Loucy (cell line): ENCODE results near the gene COL5A3.

Experiments
- H2AFZ ChIP-seq: fragments of 200-600 bp; sonication (generic); 2 replicates; pipeline ENCODE4 v1.6.0; 2016; ENCODE audit warnings: antibody characterized with exemption, mild to moderate bottlenecking, low read length, moderate library complexity
- H3F3A ChIP-seq: fragments of 200-600 bp; 2 replicates; pipeline ENCODE4 v1.6.0; 2016; ENCODE audit warnings: antibody characterized with exemption, low read depth, mild to moderate bottlenecking
- H3K27me3 ChIP-seq: fragments of 200-600 bp; sonication (generic); 2 replicates; pipeline ENCODE4 v1.6.1; 2014; ENCODE audit warnings: low read length, mild to moderate bottlenecking; ENCODE audit not compliant: insufficient read depth, poor library complexity, severe bottlenecking
- H3K36me3 ChIP-seq: fragments of 200-600 bp; sonication (generic); 2 replicates; pipeline ENCODE4 v1.6.1; 2016; ENCODE audit warnings: low read length; ENCODE audit not compliant: insufficient read depth
- H3K4me1 ChIP-seq: fragments of 200-600 bp; sonication (generic); 2 replicates; pipeline ENCODE4 v1.5.1; 2014; ENCODE audit warnings: low read length, mild to moderate bottlenecking; ENCODE audit not compliant: insufficient read depth, poor library complexity, severe bottlenecking
- H3K4me2 ChIP-seq: fragments of 200-600 bp; sonication (generic); 2 replicates; pipeline ENCODE4 v1.6.0; 2014; ENCODE audit warnings: antibody characterized with exemption, low read length, low read depth, mild to moderate bottlenecking; ENCODE audit not compliant: poor library complexity, severe bottlenecking
- H3K4me3 ChIP-seq: fragments of 200-600 bp; sonication (generic); 2 replicates; pipeline ENCODE4 v1.5.1; 2014; ENCODE audit warnings: low read length, mild to moderate bottlenecking, mixed read lengths; ENCODE audit not compliant: poor library complexity, severe bottlenecking
- H3K79me2 ChIP-seq: fragments of 200-600 bp; sonication (generic); 2 replicates; pipeline ENCODE4 v1.6.1; 2014; ENCODE audit warnings: low read length; ENCODE audit not compliant: insufficient read depth
- H3K9ac ChIP-seq: fragments of 200-600 bp; sonication (generic); 2 replicates; pipeline ENCODE4 v1.6.0; 2014; ENCODE audit warnings: mild to moderate bottlenecking, low read depth, low read length, moderate library complexity; ENCODE audit not compliant: poor library complexity, severe bottlenecking
- H3K9me2 ChIP-seq: fragments of 200-600 bp; sonication (generic); replicated peaks from 2 replicates; pipeline ENCODE4 v1.6.1; 2016; ENCODE audit warnings: low read depth, low read length, mixed read lengths
- H3K9me3 ChIP-seq: fragments of 200-600 bp; sonication (generic); 2 replicates; pipeline ENCODE4 v1.6.1; 2014; ENCODE audit warnings: mild to moderate bottlenecking, antibody characterized with exemption, low read length, low read depth; ENCODE audit not compliant: insufficient read depth
- H4K20me1 ChIP-seq: fragments of 200-600 bp; sonication (generic); 2 replicates; pipeline ENCODE4 v1.6.0; 2014; ENCODE audit warnings: antibody characterized with exemption, low read length, mild to moderate bottlenecking; ENCODE audit not compliant: insufficient read depth, poor library complexity, severe bottlenecking
- EZH2phosphoT487 ChIP-seq: fragments of 200-600 bp; IDR thresholded peaks from 2 replicates; pipeline ENCODE4 v1.6.1; 2018; ENCODE audit warnings: antibody characterized with exemption, mild to moderate bottlenecking, moderate library complexity, borderline replicate concordance
- TF ChIP-seq, protein P1 (sequence below): fragments of 200-600 bp; sonication (generic); conservative IDR thresholded peaks from 2 replicates; pipeline ENCODE4 v1.5.1; 2014; ENCODE audit warnings: mild to moderate bottlenecking, antibody characterized with exemption, low read length

The COL5A3 gene

DNA sequence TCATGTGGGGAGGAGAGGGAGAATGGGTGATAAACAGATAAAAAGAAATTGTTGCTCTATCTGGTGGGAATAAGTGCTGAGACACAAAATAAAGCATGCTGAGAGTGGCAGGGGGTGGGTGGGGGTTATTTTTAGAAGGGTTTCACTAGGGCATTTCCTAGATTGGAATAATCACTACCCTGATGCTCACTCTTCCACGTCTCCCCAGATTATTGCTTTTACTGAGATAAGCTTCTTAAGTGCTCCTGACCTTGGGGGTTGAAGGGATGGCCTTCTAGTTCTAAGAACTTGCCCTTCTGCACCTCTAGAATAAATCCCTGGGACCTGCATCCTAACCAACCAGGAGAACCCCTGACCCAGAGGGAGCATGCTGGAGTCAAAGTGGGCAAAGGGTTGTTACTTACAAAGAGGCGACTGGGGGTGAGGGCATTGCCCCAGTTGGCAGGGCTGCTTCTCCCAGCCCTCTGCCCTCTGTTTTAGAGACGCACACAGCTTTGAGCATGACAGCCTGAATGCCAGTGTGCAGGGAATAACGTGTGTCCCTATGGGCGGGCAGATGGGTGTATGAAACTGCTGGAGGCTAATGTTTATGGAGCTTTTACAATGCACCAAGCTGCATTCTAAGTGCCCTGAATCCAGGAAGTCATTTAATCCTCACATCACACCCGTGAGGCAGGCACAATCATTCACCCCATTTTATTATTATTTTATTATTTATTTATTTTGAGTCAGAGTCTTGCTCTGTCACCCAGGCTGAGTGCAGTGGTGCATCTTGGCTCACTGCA, 3.7 kb upstream of the COL5A3 start:
- Histone ChIP-seq H4K20me1 (no peaks in the 10 kb centered on the region), H3K9ac (no peak overlapping the region), H3K27me3 (no peaks in the 10 kb centered on the region), H3F3A (no peaks in the 10 kb centered on the region), H3K79me2 (no peaks in the 10 kb centered on the region), H3K4me1 (no peaks in the 10 kb centered on the region), H3K9me2 (no peaks in the 10 kb centered on the region), H3K4me3 (no peak overlapping the region), H3K4me2 (no peak overlapping the region), H3K36me3 (no peaks in the 10 kb centered on the region), H2AFZ (no peak overlapping the region), H3K9me3 (no peaks in the 10 kb centered on the region)
- no peak for TF ChIP-seq EZH2phosphoT487
- TF ChIP-seq, protein P1, sequence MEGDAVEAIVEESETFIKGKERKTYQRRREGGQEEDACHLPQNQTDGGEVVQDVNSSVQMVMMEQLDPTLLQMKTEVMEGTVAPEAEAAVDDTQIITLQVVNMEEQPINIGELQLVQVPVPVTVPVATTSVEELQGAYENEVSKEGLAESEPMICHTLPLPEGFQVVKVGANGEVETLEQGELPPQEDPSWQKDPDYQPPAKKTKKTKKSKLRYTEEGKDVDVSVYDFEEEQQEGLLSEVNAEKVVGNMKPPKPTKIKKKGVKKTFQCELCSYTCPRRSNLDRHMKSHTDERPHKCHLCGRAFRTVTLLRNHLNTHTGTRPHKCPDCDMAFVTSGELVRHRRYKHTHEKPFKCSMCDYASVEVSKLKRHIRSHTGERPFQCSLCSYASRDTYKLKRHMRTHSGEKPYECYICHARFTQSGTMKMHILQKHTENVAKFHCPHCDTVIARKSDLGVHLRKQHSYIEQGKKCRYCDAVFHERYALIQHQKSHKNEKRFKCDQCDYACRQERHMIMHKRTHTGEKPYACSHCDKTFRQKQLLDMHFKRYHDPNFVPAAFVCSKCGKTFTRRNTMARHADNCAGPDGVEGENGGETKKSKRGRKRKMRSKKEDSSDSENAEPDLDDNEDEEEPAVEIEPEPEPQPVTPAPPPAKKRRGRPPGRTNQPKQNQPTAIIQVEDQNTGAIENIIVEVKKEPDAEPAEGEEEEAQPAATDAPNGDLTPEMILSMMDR = no peak

DNA sequence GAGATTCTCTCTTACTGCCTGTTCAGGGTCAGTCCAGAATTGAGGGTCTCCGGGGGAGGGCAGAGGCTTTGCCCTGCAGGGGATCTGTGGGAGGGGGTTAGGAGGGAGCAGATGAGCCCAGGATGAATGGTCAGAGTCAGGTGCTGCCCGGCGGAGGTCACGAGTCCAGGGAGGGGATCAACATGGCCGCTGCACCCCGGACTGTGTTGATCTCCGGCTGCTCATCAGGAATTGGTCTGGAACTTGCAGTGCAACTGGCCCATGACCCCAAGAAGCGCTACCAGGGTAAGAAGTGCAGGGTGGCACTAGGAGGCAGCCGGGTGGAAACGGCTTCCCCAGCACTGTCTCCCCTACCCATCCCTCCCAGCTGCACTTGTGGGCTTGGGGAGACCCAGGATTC, 3.0 kb upstream of the COL5A3 start, which contains the start of gene RDH8:
Gene RDH8, plus strand, starts transcription at position 168 of the 400 bp plus-strand sequence. Its CDS starts 15 bp downstream, at position 183.
- no peak within 1 kb of the TSS for H3K4me2 ChIP-seq

DNA sequence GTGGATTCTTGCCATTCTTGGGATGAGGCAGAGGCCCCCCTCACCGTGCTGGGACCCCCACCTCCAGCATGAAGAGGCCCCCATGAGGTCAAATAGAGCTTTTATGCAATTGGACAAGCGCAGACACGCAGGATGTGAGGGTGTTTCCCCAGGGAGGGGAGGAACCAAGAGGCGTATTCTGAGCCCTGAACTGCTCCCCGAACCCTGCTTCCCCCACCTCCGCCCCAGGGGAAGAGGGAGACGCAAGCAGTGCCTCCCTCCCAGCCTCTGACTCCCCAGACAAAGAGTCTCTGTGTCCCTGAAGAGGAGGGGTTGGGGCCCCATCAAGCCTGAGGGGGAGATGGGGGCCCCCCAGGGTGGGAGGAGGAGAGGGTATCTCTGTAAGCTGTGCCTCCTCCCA, 1.7 kb upstream of the COL5A3 start:
- no peak overlapping the region for H3K4me3 ChIP-seq
- no peaks in the 10 kb centered on the region for H4K20me1 ChIP-seq
- H3K9me2 ChIP-seq = no peaks in the 10 kb centered on the region
- no peaks in the 10 kb centered on the region for H3K36me3 ChIP-seq
- no peaks in the 10 kb centered on the region for H3K27me3 ChIP-seq
- H2AFZ ChIP-seq = no peak overlapping the region
- H3F3A ChIP-seq = no peaks in the 10 kb centered on the region
- no peaks in the 10 kb centered on the region for H3K4me1 ChIP-seq
- no peaks in the 10 kb centered on the region for H3K79me2 ChIP-seq
- TF ChIP-seq, protein P1 = no peak
- no peak for TF ChIP-seq EZH2phosphoT487
- H3K4me2 ChIP-seq = no peak overlapping the region
- H3K9ac ChIP-seq = no peak overlapping the region
- no peaks in the 10 kb centered on the region for H3K9me3 ChIP-seq

More for the DNA sequence above, 3.0 kb upstream of the COL5A3 start, which contains the start of gene RDH8:
- no peaks in the 10 kb centered on the region for H3K9me3 ChIP-seq
- H3K9ac ChIP-seq = no peak within 1 kb of the TSS
- no peaks in the 10 kb centered on the region for H3K79me2 ChIP-seq
- no peak for TF ChIP-seq EZH2phosphoT487
- TF ChIP-seq, protein P1 = no peak
- no peak within 1 kb of the TSS for H2AFZ ChIP-seq
- no peaks in the 10 kb centered on the region for H3K36me3 ChIP-seq
- no peaks in the 10 kb centered on the region for H4K20me1 ChIP-seq
- no peaks in the 10 kb centered on the region for H3F3A ChIP-seq
- no peaks in the 10 kb centered on the region for H3K4me1 ChIP-seq
- H3K9me2 ChIP-seq = no peaks in the 10 kb centered on the region
- H3K4me3 ChIP-seq = no peak within 1 kb of the TSS
- H3K27me3 ChIP-seq = no peaks in the 10 kb centered on the region
